Endodermal cell (in vitro differentiated cells): ENCODE measurements around the gene AHI1. TPM values are rescaled to one million over a fixed set of nuclear protein-coding genes. Genes with fewer than 3 reads are reported as not detected.

Experiments
- DNase-seq: peaks from one replicate; pipeline ENCODE4 v3.0.0-alpha.2; 2017
- H3K27ac ChIP-seq: 2 replicates; pipeline ENCODE4 v1.5.1; 2013; ENCODE audit warnings: mild to moderate bottlenecking, low read depth, low read length, moderate library complexity
- H3K27me3 ChIP-seq: 2 replicates; pipeline ENCODE4 v1.6.1; 2013; ENCODE audit warnings: mild to moderate bottlenecking, low read length, moderate library complexity; ENCODE audit not compliant: insufficient read depth, control insufficient read depth, poor library complexity, severe bottlenecking
- H3K36me3 ChIP-seq: 2 replicates; pipeline ENCODE4 v1.7.0; 2013; ENCODE audit warnings: mild to moderate bottlenecking, low read length, moderate library complexity; ENCODE audit not compliant: control insufficient read depth, insufficient read depth
- H3K4me1 ChIP-seq: one replicate; pipeline ENCODE4 v1.7.0; 2013; ENCODE audit warnings: low read length; ENCODE audit not compliant: control insufficient read depth, insufficient read depth
- H3K4me3 ChIP-seq: 2 replicates; pipeline ENCODE4 v1.5.1; 2013; ENCODE audit warnings: mild to moderate bottlenecking, low read length, moderate library complexity
- H3K9ac ChIP-seq: 2 replicates; pipeline ENCODE4 v1.6.1; 2013; ENCODE audit warnings: mild to moderate bottlenecking, low read length, moderate library complexity; ENCODE audit not compliant: poor library complexity, severe bottlenecking; ENCODE audit errors: extremely low read depth
- H3K9me3 ChIP-seq: 2 replicates; pipeline ENCODE4 v1.6.1; 2013; ENCODE audit warnings: mild to moderate bottlenecking, low read length, moderate library complexity; ENCODE audit not compliant: control insufficient read depth
- H3K27ac Mint-ChIP-seq: 2 replicates; pipeline ENCODE4 v1.8.0; 2020; ENCODE audit warnings: mixed read lengths
- H3K27me3 Mint-ChIP-seq: 2 replicates; pipeline ENCODE4 v1.8.0; 2021; ENCODE audit warnings: mild to moderate bottlenecking, mixed read lengths; ENCODE audit not compliant: insufficient read depth
- H3K36me3 Mint-ChIP-seq: 2 replicates; pipeline ENCODE4 v1.8.0; 2020; ENCODE audit warnings: low read depth, mixed read lengths
- H3K4me1 Mint-ChIP-seq: 2 replicates; pipeline ENCODE4 v1.8.0; 2020; ENCODE audit warnings: mixed read lengths
- H3K4me3 Mint-ChIP-seq: 2 replicates; pipeline ENCODE4 v1.8.0; 2020; ENCODE audit warnings: mild to moderate bottlenecking, moderate library complexity, mixed read lengths
- H3K9me3 Mint-ChIP-seq: 2 replicates; pipeline ENCODE4 v1.8.0; 2020; ENCODE audit warnings: mild to moderate bottlenecking, mixed read lengths
- CTCF ChIP-seq: fragments of 200-600 bp; sonication (generic); conservative IDR thresholded peaks from 2 replicates; pipeline ENCODE4 v1.5.0; 2021; ENCODE audit warnings: antibody characterized with exemption, mild to moderate bottlenecking
- WGBS, 2 experiments: methylation state at CpG; one replicate each; pipeline versions ENCODE4 v1.1.5 to v1.1.7; 2013; ENCODE audit warnings: missing lambda C conversion rate in 2 of 2, mixed read lengths in 1 of 2; ENCODE audit not compliant: insufficient coverage in 1 of 2, insufficient read length in 1 of 2; 5-methylcytosine and 5-hydroxymethylcytosine counted together
- total RNA-seq, 2 donors: library from RNA; stranded (reverse); fragmentation: NEBNext Ultra II Directional in 1 of 2; extraction: Animal tissue kit (Norgen Biotek cat#: 25700) in 1 of 2; gene quantifications; 2 replicates in 1 of 2; 3 replicates in 1 of 2; pipeline ENCODE4 v1.2.1, GENCODE V29; 2021

Gene AHI1
- total RNA-seq, 2 donors from 2014 or later: 24.9 to 34.9 TPM

GRCh38 chr6:135298455-135298854 is 199.1 kb downstream of the AHI1 start:
- WGBS, 2 experiments: 93% methylated on average over 2 of the region's 2 CpGs; no CpG with 5 or more reads in 1 of the 2 experiments

GRCh38 chr6:135296715-135297114 is 200.8 kb downstream of the AHI1 start:
- H3K27me3 ChIP-seq: no peaks in the 10 kb centered on the region
- H3K4me3 ChIP-seq: no peak overlapping the region
- 84 to 90% methylated on average over 2 of the region's 2 CpGs for WGBS, 2 experiments
- Mint-ChIP-seq H3K36me3 (peaks cover 9% of the 10 kb centered on the region), H3K27ac (no peak overlapping the region), H3K4me1 (peaks cover 21% of the 10 kb centered on the region), H3K27me3 (no peaks in the 10 kb centered on the region), H3K9me3 (peaks cover 5% of the 10 kb centered on the region), H3K4me3 (no peak overlapping the region)
- TF ChIP-seq CTCF: no peak
- no peak overlapping the region for H3K27ac ChIP-seq
- DNase-seq: no peak
- H3K9ac ChIP-seq: no peak overlapping the region
- no peaks in the 10 kb centered on the region for H3K36me3 ChIP-seq
- H3K4me1 ChIP-seq: no peaks in the 10 kb centered on the region
- peaks cover 14% of the 10 kb centered on the region for H3K9me3 ChIP-seq

More at GRCh38 chr6:135298455-135298854, 199.1 kb downstream of the AHI1 start:
- Histone ChIP-seq H3K9ac (no peak overlapping the region), H3K36me3 (no peaks in the 10 kb centered on the region), H3K4me3 (no peak overlapping the region), H3K4me1 (no peaks in the 10 kb centered on the region), H3K27ac (no peak overlapping the region), H3K27me3 (no peaks in the 10 kb centered on the region), H3K9me3 (peaks cover 6% of the 10 kb centered on the region)
- Mint-ChIP-seq H3K27me3 (no peaks in the 10 kb centered on the region), H3K27ac (no peak overlapping the region), H3K9me3 (peaks cover 4% of the 10 kb centered on the region), H3K4me3 (no peak overlapping the region), H3K36me3 (peaks cover 9% of the 10 kb centered on the region), H3K4me1 (peaks cover 27% of the 10 kb centered on the region)
- TF ChIP-seq CTCF: no peak
- no peak for DNase-seq

- Mint-ChIP-seq H3K4me1 (peaks cover 13% of the 10 kb centered on the region), H3K9me3 (peaks cover 5% of the 10 kb centered on the region), H3K27me3 (no peaks in the 10 kb centered on the region), H3K27ac (no peak overlapping the region), H3K4me3 (no peak overlapping the region), H3K36me3 (peaks cover 9% of the 10 kb centered on the region)
- no peak for TF ChIP-seq CTCF
- no peak for DNase-seq
- Histone ChIP-seq H3K4me3 (no peak overlapping the region), H3K4me1 (peaks cover 3% of the 10 kb centered on the region), H3K27ac (no peak overlapping the region), H3K27me3 (no peaks in the 10 kb centered on the region), H3K9ac (no peak overlapping the region), H3K36me3 (no peaks in the 10 kb centered on the region), H3K9me3 (peaks cover 14% of the 10 kb centered on the region)
- WGBS, 2 experiments: 100% methylated on average over 1 of the region's 1 CpG
These were observed 202.5 kb downstream of the AHI1 start for GRCh38 chr6:135295085-135295484.
